Dermis blood vessel endothelial cell (primary cell): Measurements from ENCODE around the gene PNMA1. TPM values are rescaled to one million over a fixed set of nuclear protein-coding genes. Genes with fewer than 3 reads are reported as not detected.
"Not testable (repeated sequence)": the region's sequence is repeated elsewhere in the genome, so short reads cannot be mapped to it uniquely, and the experiment has no call there.

Experiments used
- DNase-seq: peaks from one replicate; pipeline ENCODE4 v3.0.0; 2010
- total RNA-seq: library from RNA; depleted of rRNA; stranded (reverse); fragments of >200 nt; gene quantifications from 2 replicates; pipeline ENCODE4 v1.2.3, GENCODE V29; 2014

Gene PNMA1
- total RNA-seq, 1 donor from 2014 or later: 15.7 TPM

DNA sequence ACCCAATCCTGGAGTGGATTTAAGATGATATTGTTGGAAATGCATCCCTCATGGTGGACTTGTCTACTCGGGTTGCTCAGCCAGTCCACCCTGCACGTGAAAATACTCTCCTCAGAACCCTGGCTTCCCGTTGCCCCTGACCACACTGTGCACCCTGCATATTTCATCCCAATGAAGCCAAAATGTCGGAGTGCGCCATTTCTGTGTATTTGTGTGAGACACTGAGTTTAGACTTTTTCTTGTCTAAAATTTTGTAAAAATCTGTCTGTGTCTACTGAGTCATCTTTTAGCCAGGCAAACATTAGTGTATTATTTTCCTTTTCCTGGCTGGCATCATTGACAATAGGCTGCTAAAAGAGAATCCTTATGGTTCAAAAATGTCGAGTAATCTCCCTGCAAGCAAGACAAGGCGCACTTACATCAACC lies 485 bp upstream of the PNMA1 start:
- DNase-seq: peak; percentile 34

DNA sequence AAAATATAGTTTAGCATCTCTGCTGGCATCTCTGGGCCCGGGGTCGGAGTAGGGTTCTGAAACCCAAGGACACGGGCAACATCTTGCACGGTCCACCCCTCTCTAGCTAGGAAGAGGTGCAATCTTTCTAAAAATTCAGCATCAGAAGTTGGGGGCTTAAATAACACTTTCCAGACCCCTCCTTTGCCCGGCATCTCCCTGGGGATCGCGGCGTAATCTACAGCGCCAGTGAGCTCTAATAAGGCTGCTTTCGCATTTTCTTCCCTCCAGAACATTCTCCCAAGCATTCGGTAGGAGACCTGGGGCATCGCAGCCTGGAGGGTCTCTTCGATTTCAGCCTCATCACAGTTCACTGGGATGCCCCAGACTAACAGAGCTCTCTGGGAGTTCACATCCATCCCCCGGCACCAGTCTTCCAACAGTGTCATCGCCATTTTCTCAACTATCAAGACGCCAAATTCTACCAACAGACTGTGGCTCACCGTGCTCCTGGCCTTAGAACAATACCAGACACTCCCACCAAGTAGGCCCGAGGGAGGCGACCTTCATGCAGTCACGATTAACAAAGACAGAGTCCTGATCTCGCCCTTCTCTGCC lies 880 bp downstream of the PNMA1 start:
- DNase-seq: no peak

DNA sequence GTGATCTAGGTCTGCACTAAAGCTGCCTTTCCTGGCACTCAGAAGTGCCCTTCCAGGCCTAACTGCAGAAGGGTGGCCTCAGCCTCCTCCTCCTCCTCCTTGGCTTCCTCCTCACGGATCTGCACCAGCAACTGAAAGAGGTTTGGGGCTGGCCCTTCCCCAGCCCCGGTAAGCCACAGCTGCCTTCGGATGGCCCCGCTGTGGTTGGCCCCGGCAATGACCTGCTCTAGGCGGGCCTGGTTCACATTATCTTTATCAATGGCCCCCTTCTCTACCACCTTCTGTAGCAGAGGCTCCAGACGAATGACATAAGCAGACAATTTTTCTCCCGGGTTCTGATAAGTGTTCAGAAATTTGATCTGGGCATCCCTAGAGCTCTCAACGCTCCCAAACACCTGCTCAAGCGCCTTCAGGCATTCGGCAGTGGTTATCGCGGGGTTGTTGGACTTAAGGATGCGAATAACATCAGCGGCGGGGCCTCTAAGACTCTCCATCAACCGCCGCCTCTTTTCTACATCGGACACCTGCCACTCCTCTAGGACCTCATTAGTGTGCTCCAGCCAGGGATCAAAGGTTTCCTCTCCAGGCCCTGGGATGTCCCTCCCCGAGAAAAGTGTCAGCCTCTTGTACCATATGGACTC lies 1.5 kb downstream of the PNMA1 start:
- DNase-seq: peak; percentile 36

DNA sequence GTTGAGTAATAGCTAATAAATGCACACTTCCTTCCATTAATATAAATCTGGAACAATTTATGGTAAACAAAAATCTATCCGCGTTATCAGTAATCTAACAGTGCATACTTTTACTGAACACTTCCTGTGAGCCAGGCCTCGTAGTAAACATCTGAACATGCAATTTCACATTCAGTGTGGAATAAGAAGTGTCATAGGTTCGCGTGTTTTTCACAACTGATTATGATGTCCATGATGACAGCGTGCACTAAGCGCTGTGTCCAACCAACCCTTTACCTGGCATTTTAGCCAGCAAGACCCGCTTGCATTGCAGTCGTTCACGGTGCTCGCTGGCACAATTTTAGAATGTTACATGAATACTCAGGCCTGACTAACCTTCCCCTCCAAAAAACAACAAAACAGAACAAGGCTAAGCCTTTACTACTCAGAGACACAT lies 2.1 kb downstream of the PNMA1 start:
- DNase-seq: peak; percentile 41

DNA sequence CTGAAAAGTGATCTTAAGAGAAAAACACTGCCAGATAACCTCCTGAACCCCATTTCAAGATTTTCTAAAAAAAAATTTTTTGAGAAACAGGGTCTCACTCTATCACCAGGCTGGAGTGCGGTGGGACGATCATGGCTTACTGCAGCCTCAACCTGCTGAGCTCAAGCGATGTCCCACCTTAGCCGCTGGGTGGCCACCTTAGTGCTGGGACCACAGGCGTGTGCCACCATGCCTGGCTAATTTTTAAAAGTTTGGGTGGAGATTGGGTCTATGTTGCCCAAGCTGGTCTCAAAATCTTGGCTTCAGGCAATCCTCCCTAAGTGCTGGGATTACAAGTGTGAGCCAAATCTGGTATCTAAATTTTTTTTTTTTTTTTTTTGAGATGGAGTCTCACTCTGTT lies 3.4 kb downstream of the PNMA1 start:
- DNase-seq: no peak

DNA sequence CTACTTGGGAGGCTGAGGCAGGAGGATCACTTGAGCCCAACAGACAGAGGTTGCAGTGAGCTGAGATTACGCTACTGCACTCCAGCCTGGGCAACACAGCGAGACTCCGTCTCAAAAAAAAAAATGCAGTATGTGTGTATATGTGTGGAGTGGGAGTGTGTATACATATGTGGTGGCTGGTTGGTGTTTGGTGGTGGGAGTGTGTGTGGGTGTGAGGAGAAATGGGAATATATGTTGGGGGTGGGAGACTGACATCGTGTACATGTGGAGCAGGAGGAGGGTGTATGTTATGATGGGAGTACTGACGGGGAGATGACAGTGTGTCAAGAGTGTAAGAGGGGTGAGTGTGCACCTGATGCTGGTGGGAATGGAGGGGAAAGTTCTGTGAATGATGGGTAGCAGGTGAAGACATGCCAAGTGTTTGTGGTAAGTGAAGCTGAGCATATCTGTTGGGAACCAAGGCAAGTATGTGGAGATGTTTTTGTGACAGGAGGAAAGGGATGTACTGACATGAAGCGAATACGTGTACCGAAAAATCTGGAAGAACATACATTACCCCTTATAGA lies 4.2 kb downstream of the PNMA1 start:
- no peak for DNase-seq

DNA sequence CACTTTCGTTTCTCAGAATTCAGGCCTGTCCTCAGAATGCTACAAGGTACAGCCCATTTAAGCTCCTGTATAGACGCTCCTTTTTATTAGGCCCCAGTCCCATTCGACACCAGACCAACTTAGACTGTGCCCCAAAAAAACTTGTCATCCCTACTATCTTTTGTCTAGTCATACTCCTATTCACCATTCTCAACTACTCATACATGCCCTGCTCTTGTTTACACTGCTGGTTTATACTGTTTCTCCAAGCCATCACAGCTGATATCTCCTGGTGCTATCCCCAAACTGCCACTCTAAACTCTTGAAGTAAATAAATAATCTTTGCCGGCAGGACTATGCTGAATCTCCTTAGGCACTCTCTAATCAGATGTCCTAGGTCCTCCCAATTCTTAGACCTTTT lies 6.1 kb downstream of the PNMA1 start:
- not testable (repeated sequence) for DNase-seq

DNA sequence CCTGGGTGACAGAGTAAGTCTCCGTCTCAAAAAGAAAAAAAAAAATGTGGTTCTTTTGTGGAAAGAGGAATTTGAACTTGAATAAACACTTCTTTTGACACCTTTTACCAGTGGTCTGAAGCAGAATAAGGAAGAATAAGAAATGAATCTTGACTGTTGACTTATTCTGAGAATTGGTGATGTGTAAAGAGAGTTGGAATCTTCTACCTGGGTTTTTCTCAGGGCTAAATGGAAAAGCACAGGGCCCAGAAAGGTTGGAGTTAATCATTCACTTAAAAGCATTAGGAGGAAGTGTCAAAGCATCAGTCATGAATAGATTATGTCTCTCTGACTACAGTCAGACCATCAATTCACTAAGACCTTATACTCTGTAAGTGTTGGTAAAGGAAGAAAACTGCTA lies 13.9 kb downstream of the PNMA1 start:
- DNase-seq: no peak

DNA sequence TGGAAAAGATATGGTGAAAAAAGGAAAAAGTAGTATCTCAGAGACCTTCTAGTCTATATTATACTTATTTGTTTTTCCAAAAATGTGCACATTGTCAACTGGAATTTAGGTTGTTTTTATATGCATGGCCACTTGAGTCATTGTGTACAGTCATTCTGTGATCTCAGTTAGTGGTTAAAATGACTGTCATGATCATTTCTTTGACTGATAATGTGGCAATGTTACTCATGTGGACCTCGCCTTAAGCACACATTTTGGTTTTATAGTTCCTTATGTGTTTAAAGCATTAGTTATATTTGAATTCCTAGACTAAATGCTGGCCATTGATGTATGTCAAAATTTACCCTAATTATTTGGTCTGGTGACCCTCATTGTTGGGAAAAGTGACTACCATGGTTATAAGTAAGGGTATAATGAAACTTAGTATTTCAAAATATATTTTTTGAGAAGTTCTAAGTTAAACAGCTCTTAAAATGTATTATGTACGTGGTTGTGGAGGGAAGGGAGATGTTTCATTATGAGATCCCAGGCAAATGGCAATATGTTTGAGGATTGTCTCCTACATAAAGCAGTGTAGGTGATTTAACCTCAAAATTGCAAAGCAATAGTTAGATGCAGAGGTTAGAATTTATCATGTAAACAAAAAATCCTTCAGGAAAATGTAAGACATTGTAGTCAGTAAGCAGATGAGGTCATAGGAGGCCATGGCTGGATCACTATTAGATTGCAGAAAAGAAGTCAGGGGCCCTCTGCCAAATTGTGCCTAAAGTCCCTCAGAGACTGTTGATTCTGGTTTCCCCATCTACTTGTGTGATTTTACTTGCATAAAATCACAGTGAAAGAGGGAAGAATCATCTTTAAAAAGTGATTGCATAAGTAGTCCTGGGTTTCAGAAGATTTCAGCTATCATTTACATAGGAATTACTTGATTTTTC lies 17.5 kb downstream of the PNMA1 start:
- DNase-seq: no peak

DNA sequence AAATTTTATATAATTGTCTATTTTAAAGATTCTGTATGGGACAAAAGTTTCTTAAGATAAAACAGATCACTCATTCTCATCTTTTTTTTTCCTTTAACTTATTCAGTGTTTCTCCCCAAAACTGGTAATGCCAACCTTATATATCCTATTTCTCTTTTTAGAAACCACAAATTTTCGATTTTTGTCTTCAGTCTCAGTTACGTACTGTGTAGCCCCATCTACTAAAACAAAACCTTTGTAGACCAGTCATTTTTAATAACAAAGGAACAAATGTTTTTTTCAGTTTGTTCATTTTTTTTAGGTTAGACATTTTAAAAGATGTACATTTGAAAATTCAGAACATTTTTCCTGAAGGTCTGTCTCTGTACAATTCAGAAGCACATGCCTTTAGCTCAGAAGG lies 18.2 kb downstream of the PNMA1 start:
- DNase-seq: no peak

DNA sequence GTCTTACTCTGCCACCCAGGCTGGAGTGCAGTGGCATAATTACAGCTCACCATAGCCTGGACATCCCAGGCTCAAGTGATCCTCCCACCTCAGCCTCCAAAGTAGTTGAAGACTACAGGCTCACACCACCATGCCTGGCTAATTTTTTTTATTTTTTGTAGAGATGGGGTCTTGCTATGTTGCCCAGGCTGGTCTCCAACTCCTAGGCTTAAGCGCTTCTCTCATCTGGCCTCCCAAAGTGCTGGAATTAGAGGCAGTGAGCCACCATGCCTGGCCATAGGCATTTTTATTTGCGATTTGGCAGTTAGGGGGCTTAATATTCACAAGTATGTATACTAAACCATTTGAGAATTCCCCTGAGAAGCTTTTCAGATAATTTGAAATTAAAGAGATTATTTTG lies 19.1 kb downstream of the PNMA1 start:
- DNase-seq: no peak

DNA sequence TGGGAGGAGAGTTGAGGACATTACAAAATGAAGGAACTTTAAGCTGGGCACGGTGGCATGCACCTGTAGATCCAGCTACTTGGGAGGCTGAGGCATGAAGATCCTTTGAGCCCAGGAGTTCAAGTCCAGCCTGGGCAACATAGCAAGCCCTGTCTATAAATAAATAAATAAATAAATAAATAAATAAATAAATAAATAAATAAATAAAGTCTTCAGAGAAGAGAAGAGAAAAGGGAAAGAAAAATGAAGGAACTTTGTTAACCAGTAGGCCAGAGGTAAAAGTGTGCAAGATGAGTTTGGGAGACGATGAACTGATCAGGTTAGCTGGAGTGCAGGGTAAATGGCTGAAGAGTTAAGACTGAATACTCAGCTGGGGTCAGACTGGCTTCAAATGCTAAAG lies 20.1 kb downstream of the PNMA1 start:
- DNase-seq: no peak

DNA sequence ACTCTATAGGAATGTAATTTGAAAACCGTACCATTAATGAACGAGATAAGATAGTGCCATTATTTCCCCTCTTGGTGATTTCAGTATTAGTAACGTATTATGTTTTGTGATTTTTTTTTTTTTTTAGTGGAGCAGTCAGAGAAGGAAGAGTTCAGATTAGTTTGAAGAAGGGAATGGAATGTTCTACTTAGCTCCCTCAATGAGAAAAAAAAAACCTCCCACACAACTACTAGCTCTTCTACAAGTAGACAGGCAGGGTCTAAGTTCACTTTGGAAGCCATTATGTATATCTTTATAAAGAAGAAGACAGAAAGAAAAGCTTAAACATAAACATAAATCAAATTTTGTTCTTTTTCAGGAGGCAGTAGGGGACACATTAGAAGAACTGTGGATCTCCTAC lies 27.3 kb downstream of the PNMA1 start:
- DNase-seq: no peak

DNA sequence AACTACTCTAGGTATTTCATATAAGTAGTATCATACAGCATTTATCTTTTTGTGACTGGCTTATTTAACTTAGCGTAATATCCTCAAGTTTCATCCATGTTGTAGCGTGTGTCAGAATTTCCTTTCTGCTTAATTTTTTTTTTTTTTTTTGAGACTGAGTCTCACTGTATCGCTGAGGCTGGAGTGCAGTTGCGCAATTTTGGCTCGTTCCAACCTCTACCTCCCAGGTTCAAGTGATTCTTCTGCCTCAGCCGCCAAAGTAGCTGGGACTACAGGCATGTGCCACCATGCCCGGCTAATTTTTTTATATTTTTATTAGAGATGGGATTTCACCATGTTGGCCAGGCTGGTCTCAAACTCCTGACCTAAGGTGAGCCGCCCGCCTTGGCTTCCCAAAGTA lies 28.9 kb downstream of the PNMA1 start:
- no peak for DNase-seq

DNA sequence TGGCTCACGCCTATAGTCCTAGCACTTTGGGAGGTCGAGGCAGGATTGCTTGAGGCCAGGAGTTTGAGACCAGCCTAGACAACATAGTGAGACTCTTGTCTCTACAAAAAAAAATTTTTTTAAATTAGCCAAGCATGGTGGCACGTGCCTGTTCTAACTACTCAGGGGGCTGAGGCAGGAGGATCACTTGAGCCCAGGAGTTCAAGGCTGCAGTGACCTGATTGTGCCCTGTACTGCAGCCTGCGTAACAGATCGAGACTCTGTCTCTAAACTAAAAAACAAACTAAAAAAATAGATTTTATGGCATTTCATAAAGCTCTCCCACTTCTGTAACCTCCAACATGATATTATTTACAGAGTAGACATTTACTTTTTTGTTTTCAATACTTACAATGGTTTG lies 29.6 kb downstream of the PNMA1 start:
- no peak for DNase-seq

DNA sequence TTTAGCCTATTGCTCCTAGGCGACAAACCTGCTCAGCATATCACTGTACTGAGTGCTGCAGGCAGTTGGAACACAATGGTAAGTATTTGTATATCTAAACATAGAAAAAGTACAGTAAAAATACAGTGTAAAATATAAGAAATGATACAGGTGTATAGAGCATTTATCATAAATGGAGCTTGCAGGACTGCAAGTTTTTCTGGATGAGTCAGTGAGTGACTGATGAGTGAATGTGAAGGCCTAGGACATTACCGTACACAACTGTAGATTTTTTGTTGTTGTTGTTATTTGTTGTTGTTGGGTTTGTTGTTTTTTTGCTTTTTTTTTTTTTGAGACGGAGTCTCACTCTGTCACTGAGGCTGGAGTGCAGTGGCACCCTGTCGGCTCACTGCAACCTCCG lies 33.4 kb downstream of the PNMA1 start:
- no peak for DNase-seq

DNA sequence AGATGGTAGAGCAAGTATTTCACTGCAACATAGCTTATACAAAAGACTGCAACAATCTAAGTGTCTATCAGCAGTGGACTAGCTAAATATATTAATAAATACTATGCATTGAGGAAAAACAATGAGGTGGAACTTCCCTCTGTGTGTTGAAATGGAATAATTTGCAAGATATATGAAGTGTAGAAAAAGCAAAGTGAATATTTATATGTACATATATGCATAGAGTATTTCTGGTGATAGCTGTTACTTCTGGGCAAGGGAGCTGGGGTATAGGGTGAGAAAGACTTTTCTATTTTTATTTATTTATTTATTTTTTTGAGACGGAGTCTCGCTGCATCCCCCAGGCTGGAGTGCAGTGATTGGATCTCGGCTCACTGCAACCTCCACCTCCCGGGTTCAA lies 35.5 kb downstream of the PNMA1 start:
- no peak for DNase-seq

DNA sequence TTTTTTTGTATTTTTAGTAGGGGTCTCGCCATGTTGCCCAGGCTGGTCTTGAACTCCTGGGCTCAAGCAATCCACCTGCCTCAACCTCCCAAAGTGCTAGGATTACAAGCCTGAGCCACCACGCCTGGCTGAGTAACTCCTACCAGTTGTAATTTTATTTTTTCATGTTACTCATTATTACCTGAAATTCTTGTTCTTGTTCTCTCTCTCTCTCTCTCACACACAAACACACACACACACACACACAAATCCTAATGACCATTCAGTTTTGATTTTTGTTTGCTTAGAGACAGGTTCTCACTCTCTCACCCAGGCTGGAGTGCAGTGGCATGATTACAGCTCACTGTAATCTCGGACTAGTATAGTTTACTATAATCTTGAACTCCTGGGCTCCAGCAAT lies 39.2 kb downstream of the PNMA1 start:
- no peak for DNase-seq

DNA sequence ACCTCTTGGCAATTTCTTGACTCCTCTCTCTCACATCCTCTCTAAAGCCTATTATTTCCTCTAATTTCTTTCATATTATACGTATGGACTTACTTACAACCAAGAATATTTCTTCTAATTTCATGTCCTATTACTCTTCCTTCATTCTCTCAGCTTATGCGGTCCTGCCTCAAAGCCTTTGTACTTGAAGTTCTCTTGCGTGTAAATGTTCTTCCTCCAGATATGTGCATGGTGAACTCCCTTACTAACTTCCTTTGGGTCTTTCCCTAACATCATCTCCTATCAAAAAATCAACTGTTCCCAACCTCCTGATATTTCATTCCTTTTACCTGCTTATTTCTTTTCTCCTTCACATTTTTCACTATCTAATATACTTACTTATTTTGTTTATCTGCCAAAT lies 46.3 kb downstream of the PNMA1 start:
- DNase-seq: no peak

DNA sequence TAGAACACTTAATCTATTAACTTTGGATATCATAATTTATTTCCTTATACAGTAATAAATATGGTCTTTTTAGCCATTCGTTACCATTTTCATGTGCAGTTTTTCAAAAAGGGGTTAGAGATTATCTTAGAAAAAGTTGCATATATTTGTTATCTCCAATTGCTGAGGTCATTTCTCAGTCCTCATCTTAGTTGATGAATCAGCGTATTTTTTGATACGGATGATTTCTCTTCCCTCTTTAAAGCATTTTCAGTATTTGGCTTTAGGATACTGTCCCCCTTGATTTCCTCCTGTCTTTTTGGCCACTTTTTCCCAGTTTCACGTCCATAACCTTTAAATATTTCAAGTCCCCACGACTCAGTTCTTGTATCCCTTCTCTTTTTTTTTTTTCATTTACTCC lies 47.6 kb downstream of the PNMA1 start:
- DNase-seq: no peak

DNA sequence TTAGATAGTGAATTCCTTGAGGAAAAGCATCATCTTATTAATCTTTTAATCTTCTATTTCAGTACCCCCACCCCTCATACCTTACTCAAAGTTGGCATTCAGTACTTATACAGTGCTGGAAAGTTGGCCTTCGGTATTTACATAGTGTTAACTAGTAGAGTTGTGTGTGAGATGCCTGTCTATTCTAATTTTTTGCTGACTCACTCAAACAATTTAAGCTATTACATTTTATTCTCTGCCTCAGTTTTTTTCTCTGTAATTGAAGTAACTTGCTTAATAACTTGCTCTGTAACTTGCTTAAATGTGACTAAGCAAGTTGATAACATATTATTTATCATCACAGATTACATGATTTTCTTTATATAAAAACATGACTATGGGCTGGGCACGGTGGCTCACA lies 49.1 kb downstream of the PNMA1 start:
- no peak for DNase-seq

DNA sequence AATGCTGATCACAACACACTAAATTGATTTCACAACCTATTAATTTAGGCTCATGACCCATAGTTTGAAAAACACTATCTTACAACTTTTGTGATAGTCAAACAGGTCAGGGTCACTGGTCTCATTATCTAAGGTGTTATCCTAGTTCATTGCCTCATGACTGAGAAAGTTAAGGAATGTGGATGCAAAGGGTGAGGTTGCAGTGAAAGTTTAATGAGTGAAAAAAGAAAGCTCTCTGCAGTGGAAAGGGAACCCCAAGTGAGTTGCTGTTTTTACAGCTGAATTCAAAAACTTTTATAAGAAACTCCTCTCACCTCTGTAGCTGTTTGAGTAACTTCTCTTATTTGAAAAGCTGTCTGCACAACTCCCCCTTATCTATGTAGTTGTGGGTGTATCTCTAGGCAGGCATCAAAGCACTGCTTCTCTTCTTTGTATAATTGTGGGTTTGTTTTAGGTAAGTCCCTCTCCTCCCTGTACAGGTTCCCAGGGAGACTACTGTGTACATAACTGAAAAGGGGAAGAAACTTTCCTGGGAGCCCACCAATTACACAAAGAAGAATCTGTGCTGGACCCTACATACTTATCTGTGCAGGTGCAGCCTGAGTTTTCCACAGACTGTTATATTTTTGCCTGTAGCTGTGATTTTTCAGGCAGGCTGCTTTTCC lies 50.5 kb downstream of the PNMA1 start:
- DNase-seq: no peak

DNA sequence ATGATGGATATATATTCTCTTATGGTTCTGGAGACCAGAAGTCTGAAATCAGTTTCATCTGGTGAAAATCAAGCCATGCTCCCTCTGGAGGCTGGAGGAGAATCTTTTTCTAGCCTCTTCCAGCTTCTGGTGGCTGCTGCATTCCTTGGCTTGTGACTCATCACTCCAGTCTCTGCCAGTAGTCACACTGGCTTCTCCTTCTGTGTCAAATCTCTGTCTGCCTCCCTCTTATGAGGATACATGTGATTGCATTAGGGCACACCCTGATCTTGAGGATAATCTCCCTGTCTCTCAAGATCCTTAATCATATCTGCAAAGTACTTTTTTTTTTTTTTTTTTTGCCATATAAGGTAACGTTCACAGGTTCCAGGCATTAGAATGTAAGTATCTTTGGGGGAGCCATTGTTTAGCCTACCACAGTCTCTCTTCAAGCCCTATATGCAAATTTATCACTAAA lies 51.7 kb downstream of the PNMA1 start:
- peak; percentile 79 for DNase-seq
